GM21619 (cell line): ENCODE results near the gene MEGF8.

Source experiments
- ATAC-seq: cut with Tn5 transposase; IDR thresholded peaks from one replicate; pipeline ENCODE4 v1.9.1; 2021; ENCODE audit not compliant: unreplicated experiment

MEGF8 gene

GRCh38 chr19:42410371-42410770, 84.9 kb downstream of the MEGF8 start:
- no peak for ATAC-seq

GRCh38 chr19:42411581-42412178, 86.2 kb downstream of the MEGF8 start:
- no peak for ATAC-seq

GRCh38 chr19:42412227-42412626, 86.8 kb downstream of the MEGF8 start:
- ATAC-seq: no peak

DNA sequence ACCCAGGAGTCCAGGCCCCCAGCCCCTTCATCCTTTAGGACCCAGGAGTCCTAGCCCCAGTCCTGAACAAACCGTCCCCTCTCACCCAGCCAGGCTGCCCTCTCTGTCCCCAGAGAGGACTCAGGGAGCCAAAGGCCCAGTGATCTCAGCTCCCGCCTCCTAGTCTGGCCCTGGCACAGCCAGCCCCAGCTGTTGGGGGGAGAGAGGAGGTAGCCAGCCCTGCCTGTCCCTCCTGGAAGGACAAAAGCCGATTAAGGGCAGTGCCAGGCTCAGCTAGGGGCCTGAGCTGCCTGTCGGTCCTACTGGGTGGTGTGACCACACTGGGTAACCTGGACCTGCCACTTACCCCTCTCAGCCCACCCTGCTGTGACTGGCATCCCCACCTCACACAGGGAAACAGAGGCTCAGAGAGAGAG, 87.2 kb downstream of the MEGF8 start:
- no peak for ATAC-seq

DNA sequence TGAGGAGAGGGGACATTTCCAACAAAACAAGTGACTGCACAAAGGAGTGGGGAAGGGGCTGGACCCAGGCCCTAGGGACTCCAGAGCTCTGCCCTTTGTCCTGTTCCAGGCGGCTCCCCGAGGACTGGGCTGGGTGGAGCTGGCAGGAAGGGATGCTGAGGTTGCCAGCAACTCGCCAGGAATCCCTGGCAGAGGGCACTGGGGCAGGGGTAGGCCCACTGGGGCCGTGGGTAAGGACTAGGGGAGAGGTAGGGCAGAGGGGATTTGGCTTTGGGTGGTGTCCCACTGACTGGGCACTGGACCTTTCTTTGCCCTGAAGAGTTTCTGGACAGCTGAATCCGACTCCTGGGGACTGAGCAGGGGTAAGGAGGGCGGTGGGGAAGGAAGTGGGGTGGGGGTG, 93.9 kb downstream of the MEGF8 start:
- no peak for ATAC-seq

DNA sequence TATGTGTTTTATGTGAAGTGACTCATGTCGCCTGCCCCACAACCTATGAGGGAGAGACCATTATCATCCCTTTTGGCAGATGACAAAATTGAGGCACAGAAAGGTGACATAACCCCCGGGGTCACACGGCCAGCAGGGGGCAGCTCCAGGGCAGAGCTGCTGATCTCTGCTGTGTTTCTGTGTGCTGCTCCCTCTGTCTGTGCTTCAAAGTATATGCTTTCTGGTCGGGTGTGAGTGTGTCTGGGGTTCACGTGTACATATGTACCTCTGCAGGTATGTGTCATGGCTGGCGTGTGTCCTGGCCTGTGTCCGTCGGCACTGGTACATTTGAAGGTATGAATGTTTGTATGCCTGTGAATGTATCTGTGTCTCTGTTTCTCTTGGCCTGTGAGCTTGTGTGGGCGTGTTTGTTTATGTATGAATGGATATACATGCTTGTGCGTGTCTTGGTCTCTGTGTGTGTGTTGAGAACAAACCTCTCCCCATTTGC, 94.7 kb downstream of the MEGF8 start:
- no peak for ATAC-seq

GRCh38 chr19:42421101-42421500, 95.7 kb downstream of the MEGF8 start:
- ATAC-seq: no peak

DNA sequence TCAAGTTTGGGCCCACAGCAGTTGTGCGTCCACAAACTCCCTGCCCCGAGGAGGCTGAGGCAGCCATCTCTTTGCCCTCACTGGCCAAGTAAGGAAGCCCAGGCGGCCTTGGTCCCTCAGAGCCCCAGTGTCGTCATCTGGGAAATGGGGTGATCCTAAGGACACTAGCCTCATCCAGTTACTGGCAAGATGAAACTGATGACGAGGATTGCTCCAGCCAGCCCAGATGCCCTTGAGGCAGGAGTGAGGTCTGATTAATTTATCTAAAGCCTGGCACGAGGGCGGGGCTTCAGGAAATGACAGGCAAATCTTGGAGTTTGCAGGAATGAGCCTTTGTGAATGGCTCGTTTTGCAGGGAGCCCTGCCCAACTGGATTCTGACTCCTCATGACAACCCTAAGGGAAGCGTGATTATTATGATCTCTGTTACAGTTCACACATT, 96.2 kb downstream of the MEGF8 start:
- no peak for ATAC-seq

DNA sequence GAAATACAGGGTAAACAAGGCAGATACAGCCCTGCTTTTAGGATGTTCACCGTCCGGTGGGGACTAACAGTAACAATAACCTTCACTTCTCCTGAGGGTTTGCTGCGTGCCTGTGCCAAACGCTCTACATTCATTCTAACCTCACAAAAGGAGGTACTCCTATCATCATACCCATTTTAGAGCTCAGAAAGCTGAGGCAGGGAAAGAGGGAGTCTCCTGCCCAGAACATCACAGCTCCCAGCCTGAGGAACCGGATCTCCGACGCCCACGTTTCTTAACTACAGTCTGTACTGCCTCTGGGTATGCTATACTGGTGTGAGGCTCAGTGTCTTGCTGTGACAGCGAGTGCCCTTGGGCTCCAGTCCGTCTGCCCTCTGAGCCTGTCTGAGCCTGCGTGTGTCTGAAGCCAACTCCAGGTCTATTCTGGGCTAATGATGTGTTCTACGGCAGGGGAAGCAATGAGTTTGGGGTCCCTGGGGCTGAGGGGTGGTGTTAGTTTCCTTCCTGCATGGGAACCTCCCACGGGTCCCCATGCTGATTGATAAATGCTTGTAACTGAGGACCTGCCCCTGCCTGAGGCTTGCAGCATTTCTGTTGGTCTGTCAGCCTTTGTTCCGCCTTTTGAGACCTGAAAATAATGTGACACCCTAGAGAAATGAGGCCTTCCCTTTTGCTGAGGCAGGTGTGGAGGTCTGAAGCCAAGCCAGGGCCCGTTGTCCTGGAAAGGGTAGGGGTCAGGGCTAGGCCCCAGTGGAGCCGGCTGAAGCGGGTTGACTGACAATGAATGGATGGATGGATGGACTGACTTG, 96.9 kb downstream of the MEGF8 start:
- no peak for ATAC-seq

GRCh38 chr19:42422901-42423461, 97.5 kb downstream of the MEGF8 start:
- peak; percentile 31 for ATAC-seq

DNA sequence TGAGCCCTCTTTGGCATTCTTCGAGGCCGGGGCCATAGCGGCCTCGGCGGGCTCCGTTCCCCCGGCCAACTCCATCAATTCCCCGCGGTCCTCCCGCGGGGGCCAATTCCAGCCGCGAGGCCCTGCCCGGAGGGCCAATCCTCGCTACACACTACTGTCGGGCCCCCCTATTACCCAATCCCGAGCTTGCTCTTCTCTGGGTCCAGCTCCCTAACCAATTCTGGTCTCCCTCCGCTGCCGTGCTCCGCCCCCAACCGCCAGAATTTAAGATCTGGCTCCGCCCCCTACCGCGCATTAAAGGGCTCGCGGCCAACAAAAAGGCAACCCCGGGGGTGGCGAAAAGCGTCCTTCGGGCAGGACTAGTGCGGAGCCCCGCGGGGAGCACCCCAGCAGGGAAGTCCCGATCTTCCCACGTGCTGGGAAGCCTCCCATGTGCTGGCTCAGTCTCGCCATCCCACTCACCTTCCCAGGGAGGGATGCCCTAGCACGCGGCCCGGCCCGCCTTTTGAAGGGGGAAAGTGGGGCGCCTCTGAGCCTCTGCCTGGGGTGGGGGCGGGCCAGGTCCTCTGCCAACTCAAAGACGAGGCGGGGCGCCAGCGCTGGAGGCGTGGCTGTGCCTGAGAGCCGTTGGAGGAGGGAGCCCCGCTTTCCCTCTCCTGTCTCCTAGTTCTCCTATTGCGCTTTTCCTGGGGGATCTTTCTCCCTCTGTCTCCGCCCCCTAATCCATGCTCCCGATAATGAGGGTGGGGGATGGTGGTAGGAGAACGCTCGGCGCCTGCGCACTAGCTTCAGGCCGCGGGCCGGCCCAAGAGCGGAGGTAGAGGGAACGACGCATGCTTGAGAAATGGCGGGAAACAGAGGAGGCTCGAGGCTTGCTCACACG, 98.3 kb downstream of the MEGF8 start:
- peak; percentile 83 for ATAC-seq

- no peak for ATAC-seq
Observed at GRCh38 chr19:42424345-42424707, 98.9 kb downstream of the MEGF8 start.

- no peak for ATAC-seq
Observed at GRCh38 chr19:42424712-42425131, 99.3 kb downstream of the MEGF8 start.

- ATAC-seq: no peak
Observed at GRCh38 chr19:42426643-42427042, 101.2 kb downstream of the MEGF8 start.

DNA sequence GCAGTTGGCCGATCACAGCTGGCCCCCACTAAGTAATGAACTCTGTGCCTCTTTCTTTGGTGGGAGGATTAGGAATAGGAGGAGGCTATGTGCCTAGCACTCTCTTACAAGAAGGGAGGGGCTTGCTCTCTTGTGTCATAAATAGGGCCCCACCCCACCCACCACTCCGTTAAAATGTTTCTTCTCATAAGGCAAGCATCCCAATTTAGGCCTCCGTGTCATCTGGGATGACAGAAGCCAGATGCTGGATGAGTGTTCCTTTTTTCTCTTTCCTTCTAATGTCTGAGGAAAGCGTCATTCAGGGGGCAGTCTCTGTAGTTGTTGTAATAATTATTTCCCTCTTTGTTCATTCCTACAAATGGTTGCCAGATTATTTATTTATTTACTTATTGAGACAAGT, 101.9 kb downstream of the MEGF8 start, which contains the start of gene LIPE:
LIPE (minus strand) TSS at position 76 of the 400 bp plus-strand sequence. CDS start 239 bp downstream, outside the sequence.
- ATAC-seq: no peak
